NCI-H1092 treated with DMSO at 0.1 percent for 48 hours (cell line): Measurements from ENCODE around the gene C13orf46.
A peak's percentile ranks its signal among the peaks of the same experiment; 100 is the strongest.
"Not testable (repeated sequence)": the region's sequence is repeated elsewhere in the genome, so short reads cannot be mapped to it uniquely, and the experiment has no call there.

ENCODE experiments used
- DNase-seq: peaks from one replicate; lab custom pipeline; 2025; lab: John Stamatoyannopoulos, UW

Gene C13orf46

GRCh38 chr13:113991676-113992179 is 17.9 kb upstream of the C13orf46 start:
- DNase-seq: no peak

GRCh38 chr13:113991191-113991669 is 17.4 kb upstream of the C13orf46 start:
- peak; percentile 47 for DNase-seq

- no peak for DNase-seq
Measured at GRCh38 chr13:113990321-113990837, 16.5 kb upstream of the C13orf46 start.

- DNase-seq: no peak
Measured at GRCh38 chr13:113989585-113990300, 15.9 kb upstream of the C13orf46 start.

- DNase-seq: not testable (repeated sequence)
Measured at GRCh38 chr13:113988859-113989258, 15.0 kb upstream of the C13orf46 start.

GRCh38 chr13:113982296-113982661 is 8.4 kb upstream of the C13orf46 start:
- DNase-seq: no peak

- no peak for DNase-seq
Measured at GRCh38 chr13:113981611-113982295, 7.9 kb upstream of the C13orf46 start.

- peak; percentile 100 for DNase-seq
Measured at GRCh38 chr13:113981194-113981605, 7.3 kb upstream of the C13orf46 start.

GRCh38 chr13:113980489-113981064 is 6.7 kb upstream of the C13orf46 start:
- DNase-seq: peak; percentile 45

GRCh38 chr13:113979791-113980471 is 6.1 kb upstream of the C13orf46 start:
- DNase-seq: no peak

- DNase-seq: no peak
Measured at GRCh38 chr13:113978741-113979481, 5.0 kb upstream of the C13orf46 start.

GRCh38 chr13:113977976-113978375 is 4.1 kb upstream of the C13orf46 start:
- DNase-seq: no peak

- no peak for DNase-seq
Measured at GRCh38 chr13:113976711-113977684, 3.1 kb upstream of the C13orf46 start.

- no peak for DNase-seq
Measured at GRCh38 chr13:113975416-113975815, 1.5 kb upstream of the C13orf46 start.

- DNase-seq: no peak
Measured at GRCh38 chr13:113974304-113975281, 717 bp upstream of the C13orf46 start.

- DNase-seq: no peak
Measured at GRCh38 chr13:113972451-113973217, 1.2 kb downstream of the C13orf46 start.

GRCh38 chr13:113971471-113972231 is 2.2 kb downstream of the C13orf46 start:
- DNase-seq: no peak
